BLaER1 treated with 17β-estradiol and CSF1 and Interleukin-3, amounts not matched to agents 10 nM and 100 nM (cell line): ENCODE results near the gene POU2F2.
A peak's percentile ranks its signal among the peaks of the same experiment; 100 is the strongest.

ENCODE experiments used
- H3K27ac ChIP-seq, 11 experiments: shearing (Covaris generic); formaldehyde crosslinking; 2 replicates each; pipeline ENCODE4 v1.8.1; 2022
- H3K27me3 ChIP-seq, 11 experiments: shearing (Covaris generic); formaldehyde crosslinking; 2 replicates each; pipeline ENCODE4 v1.8.1; 2022
- H3K36me3 ChIP-seq, 11 experiments: shearing (Covaris generic); formaldehyde crosslinking; 2 replicates each; pipeline ENCODE4 v1.8.1; 2022
- H3K4me1 ChIP-seq, 10 experiments: shearing (Covaris generic); formaldehyde crosslinking; 2 replicates each; pipeline ENCODE4 v1.8.1; 2022
- H3K4me2 ChIP-seq, 11 experiments: shearing (Covaris generic); formaldehyde crosslinking; 2 replicates each; pipeline ENCODE4 v1.8.1; 2022
- H3K4me3 ChIP-seq, 10 experiments: shearing (Covaris generic); formaldehyde crosslinking; 2 replicates each; pipeline ENCODE4 v1.8.1; 2022
- H3K9ac ChIP-seq, 11 experiments: shearing (Covaris generic); formaldehyde crosslinking; 2 replicates each; pipeline ENCODE4 v1.8.1; 2022
- H3K9me3 ChIP-seq, 11 experiments: shearing (Covaris generic); formaldehyde crosslinking; replicated peaks in 1 of 11; 2 replicates each; pipeline ENCODE4 v1.8.1; 2022
- H4K20me1 ChIP-seq, 11 experiments: shearing (Covaris generic); formaldehyde crosslinking; 2 replicates each; pipeline ENCODE4 v1.8.1; 2022
- Cebpa-rat ChIP-seq, 11 experiments: shearing (Covaris generic); IDR thresholded peaks; 2 replicates each; pipeline ENCODE4 v1.8.1; 2022

The POU2F2 gene

DNA sequence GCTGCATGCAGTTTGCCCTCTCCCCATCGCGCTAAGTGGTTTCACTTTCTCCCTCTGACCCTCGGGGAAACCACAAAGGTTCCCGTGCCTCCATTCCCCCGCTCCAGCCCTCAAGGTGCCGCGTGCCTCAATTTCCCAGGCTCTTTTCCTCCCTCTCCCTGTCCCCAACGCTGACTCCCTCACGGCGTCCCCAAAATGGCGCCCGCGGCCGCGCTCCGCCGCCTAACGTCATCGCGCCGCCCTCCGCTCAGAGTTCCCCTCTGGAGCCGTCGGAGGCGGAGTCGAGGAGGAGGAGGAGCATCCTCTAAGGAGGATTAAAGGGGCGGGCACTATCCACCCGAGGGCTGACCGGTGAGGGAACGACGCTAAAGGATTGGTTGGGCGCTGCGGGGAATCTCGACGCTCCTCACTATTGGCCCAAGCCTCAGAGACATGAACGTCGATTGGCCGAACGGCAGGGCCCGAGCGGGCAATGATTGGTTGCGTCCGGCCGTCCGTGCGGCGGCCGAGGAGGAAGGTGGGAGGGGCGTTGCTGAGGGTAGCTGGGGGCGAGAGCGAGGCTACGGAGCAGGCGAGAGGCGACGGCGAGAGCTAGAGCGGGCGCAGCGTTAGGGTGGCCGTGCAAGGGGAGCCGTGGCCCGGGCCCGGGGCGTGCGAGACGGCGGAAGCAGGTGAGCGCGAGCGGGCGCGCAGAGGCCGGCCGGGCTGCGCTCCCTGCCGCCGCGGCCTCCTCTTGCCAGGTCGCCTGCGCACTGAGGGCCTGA is 56.4 kb downstream of the POU2F2 start, which contains the start of gene ZNF574:
ZNF574 (plus strand) TSS at position 551 of the 764 bp plus-strand sequence. CDS start 2,441 bp downstream, outside the sequence.
- peak within 1 kb of the TSS; percentile 89 to 100 (median 99) for H3K4me2 ChIP-seq
- no peaks in the 10 kb centered on the region for H3K9me3 ChIP-seq
- H3K9ac ChIP-seq = peak within 1 kb of the TSS; percentile 87 to 95 (median 92)
- H3K4me3 ChIP-seq = peak within 1 kb of the TSS; percentile 69 to 94 (median 84)
- H3K4me1 ChIP-seq = peaks cover 36 to 58% (median 49%) of the 10 kb centered on the region in 10 experiments
- TF ChIP-seq Cebpa-rat (IDR thresholded peaks at IDR 0.05) = no peak
- peaks cover 42 to 48% (median 44%) of the 10 kb centered on the region in 11 experiments; a peak in 21 of 22 replicates for H4K20me1 ChIP-seq
- H3K36me3 ChIP-seq = peaks cover 28 to 34% (median 32%) of the 10 kb centered on the region in 11 experiments
- H3K27ac ChIP-seq = peak within 1 kb of the TSS; percentile 91 to 98 (median 96)
- H3K27me3 ChIP-seq = no peaks in the 10 kb centered on the region

DNA sequence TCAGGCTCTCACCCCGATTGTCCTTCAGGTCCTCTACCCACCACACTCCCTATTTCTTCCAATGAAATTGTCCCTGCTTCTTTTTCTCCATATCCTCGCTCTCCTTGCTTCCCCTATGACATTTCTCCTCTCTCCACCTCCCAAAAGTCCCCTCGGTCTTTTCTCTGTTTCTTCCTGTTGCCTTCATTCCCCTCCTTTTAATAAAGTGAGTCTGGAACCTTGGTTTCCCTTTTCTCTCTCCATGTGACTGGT is 57.0 kb downstream of the POU2F2 start:
- Histone ChIP-seq H3K4me3 (peak overlapping the region; percentile 68 to 94 (median 83)), H3K27me3 (no peaks in the 10 kb centered on the region), H3K9ac (peak overlapping the region; percentile 87 to 95 (median 91)), H3K9me3 (no peaks in the 10 kb centered on the region), H3K4me1 (peaks cover 41 to 58% (median 52%) of the 10 kb centered on the region in 10 experiments), H4K20me1 (peaks cover 37 to 43% (median 39%) of the 10 kb centered on the region in 11 experiments; a peak in 21 of 22 replicates), H3K4me2 (peak overlapping the region; percentile 85 to 95 (median 91)), H3K36me3 (peaks cover 23 to 29% (median 27%) of the 10 kb centered on the region in 11 experiments), H3K27ac (peak overlapping the region; percentile 91 to 98 (median 96))
- TF ChIP-seq Cebpa-rat (IDR thresholded peaks at IDR 0.05) = no peak

DNA sequence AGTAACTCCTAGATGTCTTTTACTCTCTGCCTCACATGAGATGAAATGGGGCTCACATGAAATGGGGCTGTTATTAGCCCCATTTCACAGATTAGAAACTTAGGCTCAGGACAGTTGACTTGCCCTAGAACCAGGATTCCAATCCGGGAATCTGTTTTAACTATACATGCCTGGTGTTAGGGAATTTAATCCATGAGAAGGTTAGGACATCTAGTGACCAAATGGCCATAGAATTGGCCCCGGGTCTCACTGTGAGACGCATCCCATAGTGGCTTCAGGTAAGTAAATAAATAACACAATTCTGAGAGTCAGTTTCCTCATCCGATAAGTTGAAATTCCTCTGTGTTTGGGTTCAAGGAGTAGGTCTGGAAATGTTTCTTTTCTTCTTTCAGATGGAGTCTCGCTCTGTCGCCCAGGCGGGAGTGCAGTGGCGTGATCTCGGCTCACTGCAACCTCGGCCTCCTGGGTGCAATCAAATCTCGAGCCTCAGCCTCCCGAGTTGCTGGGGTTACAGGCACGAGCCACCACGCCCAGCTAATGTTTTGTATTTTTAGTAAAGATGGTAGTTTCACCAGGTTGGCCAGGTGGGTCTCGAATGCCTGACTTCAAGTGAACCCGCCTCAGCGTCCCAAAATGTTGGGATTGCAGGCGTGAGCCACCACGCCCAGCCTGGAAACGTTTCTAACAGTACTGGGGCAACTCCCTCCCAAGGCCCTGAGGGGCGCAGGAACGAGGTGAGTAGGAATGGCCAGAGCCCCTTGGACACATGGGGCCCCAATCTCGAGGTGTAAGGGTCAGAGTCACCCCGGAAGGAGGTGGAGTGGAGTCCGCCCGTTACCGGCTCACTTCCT is 57.5 kb downstream of the POU2F2 start:
- H3K9ac ChIP-seq = peak overlapping the region; percentile 87 to 95 (median 91)
- H3K4me1 ChIP-seq = peaks cover 47 to 57% (median 55%) of the 10 kb centered on the region in 10 experiments
- H3K27ac ChIP-seq = peak overlapping the region; percentile 91 to 98 (median 96)

DNA sequence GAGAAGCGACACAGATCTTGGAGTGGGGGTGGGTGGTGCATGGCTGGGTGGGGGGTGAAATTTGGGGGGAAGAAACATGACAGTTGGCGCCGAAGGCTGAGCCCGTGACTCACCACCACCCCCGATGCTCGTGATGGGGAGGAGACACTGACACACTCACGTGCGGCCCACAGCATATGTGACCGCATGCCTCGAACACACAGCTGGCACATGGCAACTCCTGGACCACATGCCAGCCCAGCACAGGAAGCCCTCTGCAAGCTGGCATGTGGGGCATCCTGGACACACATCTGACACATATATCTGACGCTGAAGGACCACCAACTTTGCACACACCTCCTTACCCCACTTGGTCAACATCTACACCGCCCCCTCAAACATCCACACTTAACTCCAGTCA is 61.0 kb downstream of the POU2F2 start:
- Histone ChIP-seq H3K27ac (no peak overlapping the region), H3K9me3 (no peaks in the 10 kb centered on the region), H3K4me2 (peak overlapping the region in 9 of 11 experiments; percentile 12 to 98 (median 94); a peak in 10 of 22 replicates), H3K4me1 (peaks cover 50 to 63% (median 58%) of the 10 kb centered on the region in 10 experiments), H3K36me3 (no peaks in the 10 kb centered on the region), H3K27me3 (no peaks in the 10 kb centered on the region), H4K20me1 (peaks cover 0 to 25% (median 14%) of the 10 kb centered on the region in 11 experiments; a peak in 13 of 22 replicates), H3K9ac (no peak overlapping the region; a peak in 1 of 22 replicates), H3K4me3 (no peak overlapping the region)
- TF ChIP-seq Cebpa-rat (IDR thresholded peaks at IDR 0.05) = no peak

More for the DNA sequence above, 57.5 kb downstream of the POU2F2 start:
- peak overlapping the region; percentile 68 to 94 (median 83) for H3K4me3 ChIP-seq
- no peaks in the 10 kb centered on the region for H3K9me3 ChIP-seq
- peak overlapping the region; percentile 85 to 95 (median 91) for H3K4me2 ChIP-seq
- peaks cover 32 to 37% (median 34%) of the 10 kb centered on the region in 11 experiments; a peak in 21 of 22 replicates for H4K20me1 ChIP-seq
- H3K36me3 ChIP-seq = peaks cover 17 to 23% (median 22%) of the 10 kb centered on the region in 11 experiments
- TF ChIP-seq Cebpa-rat (IDR thresholded peaks at IDR 0.05) = no peak
- H3K27me3 ChIP-seq = no peaks in the 10 kb centered on the region

DNA sequence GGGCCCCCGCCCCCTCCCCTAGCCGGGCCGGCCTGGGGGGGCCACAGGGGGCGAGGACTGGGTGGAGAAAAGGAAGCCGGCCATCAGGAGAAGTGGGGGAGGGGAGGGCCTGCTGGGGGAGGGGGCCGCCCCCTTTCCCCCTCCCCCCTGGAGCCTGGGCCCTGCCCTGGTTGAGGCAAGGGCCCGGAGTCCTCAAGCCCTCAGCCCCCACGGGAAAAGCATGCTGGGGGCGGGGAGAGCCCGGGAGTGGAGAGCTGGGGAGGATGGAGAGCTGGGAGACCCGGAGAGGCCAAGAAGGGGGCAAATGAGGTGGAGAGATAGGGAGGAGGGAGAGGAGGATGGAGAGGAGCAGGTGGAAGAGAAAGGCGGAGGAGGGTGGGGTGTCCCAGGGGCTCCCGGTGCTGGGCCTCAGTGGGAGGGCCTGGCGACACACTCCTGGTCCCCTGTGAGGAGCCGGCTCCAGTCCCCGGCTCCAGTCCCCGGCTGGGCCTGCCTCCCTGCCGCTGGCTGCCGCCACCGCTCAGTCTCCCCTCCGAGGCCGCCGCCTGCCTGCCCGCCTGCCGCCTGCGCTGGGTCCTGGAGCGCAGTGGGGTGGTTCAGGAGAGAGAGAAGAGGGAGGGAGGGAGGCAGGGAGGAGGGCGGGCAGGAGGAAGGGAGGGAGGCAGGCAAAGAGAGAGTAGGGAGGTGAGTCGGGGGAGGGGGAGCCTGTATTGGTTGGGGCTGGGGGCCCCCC is 62.5 kb downstream of the POU2F2 start, which contains the start of gene GRIK5:
GRIK5 (minus strand) TSS at position 588 of the 733 bp plus-strand sequence. CDS start 4,436 bp downstream, outside the sequence.
- TF ChIP-seq Cebpa-rat (IDR thresholded peaks at IDR 0.05) = no peak
- H4K20me1 ChIP-seq = peaks cover 6 to 37% (median 21%) of the 10 kb centered on the region in 11 experiments; a peak in 15 of 22 replicates
- H3K4me2 ChIP-seq = peak within 1 kb of the TSS; percentile 86 to 98 (median 94)
- peak within 1 kb of the TSS; percentile 63 to 85 (median 77) for H3K27ac ChIP-seq
- peaks cover 47 to 70% (median 64%) of the 10 kb centered on the region in 10 experiments for H3K4me1 ChIP-seq
- no peaks in the 10 kb centered on the region for H3K27me3 ChIP-seq
- H3K9ac ChIP-seq = peak within 1 kb of the TSS; percentile 77 to 88 (median 82)
- peak within 1 kb of the TSS; percentile 61 to 78 (median 68) for H3K4me3 ChIP-seq
- no peaks in the 10 kb centered on the region for H3K9me3 ChIP-seq
- H3K36me3 ChIP-seq = peaks cover 9 to 12% (median 11%) of the 10 kb centered on the region in 11 experiments; a peak in 20 of 22 replicates

DNA sequence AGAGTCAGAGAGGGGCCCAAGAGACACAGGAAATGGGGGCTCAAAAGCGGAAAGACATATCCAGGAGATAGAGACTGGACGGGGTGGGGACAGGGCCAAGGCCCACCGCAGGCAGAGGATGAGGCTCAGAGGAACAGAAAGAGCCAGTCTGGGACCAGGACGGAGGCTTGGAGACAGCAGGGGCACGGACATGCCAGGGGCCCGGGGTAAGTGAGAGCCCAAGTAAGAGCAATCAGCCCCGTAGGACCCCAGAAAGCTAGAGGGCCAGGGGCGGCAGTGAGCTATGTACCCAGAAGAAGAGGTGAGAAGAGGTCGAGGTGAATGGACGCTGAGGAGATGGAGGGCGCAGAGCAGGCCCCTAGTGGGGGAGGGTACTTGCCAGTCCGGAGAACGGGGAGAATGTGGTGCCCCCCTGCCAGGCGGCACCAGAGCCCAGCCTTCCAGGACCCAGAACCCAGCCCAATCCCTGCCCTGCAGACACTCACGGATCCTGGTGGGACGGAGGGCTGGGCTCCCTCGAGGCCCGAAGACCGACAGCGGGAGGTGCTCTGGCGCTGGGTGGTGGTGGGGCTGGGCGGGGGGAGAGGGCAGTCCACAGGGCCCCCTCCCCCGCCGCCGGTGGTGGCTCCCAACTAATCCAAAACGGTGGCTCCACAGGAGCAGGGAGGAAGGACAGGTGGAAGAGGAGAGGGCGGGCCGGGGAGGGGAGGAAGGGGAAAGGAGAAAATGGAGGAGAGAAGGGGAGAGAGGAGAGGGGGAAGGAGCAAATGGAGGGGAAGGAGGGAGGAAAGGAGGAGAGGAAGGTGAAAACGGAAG is 63.3 kb downstream of the POU2F2 start:
- Histone ChIP-seq H3K4me2 (peak overlapping the region; percentile 86 to 98 (median 94)), H3K36me3 (peaks cover 17 to 20% (median 18%) of the 10 kb centered on the region in 11 experiments; a peak in 21 of 22 replicates), H3K27me3 (no peaks in the 10 kb centered on the region), H3K9me3 (no peaks in the 10 kb centered on the region), H3K4me3 (peak overlapping the region; percentile 61 to 78 (median 68)), H3K9ac (peak overlapping the region; percentile 77 to 88 (median 82)), H3K27ac (peak overlapping the region; percentile 19 to 85 (median 77); a peak in 20 of 22 replicates), H3K4me1 (peaks cover 40 to 70% (median 59%) of the 10 kb centered on the region in 10 experiments), H4K20me1 (peaks cover 6 to 45% (median 21%) of the 10 kb centered on the region in 11 experiments; a peak in 15 of 22 replicates)
- TF ChIP-seq Cebpa-rat (IDR thresholded peaks at IDR 0.05) = no peak

DNA sequence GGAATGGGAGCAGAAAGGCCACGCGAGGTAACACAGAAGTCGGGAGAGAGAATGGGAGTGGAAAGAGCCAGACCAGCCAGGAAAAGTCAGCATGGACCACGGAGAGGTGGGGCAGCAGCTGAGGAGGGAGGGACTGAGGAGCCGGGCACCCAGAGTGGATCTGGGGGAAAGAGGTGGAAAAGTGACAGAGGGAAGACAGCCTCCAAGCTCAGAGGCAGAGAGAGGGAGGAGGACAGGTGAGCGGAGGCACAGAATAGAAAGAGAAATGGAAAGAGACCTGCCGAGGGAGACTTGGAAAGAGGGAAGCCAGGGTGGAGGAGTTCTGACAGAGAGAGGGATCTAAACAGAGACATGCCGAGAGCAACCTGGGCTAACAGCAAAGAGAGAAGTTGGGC is 63.9 kb downstream of the POU2F2 start:
- peaks cover 22 to 26% (median 24%) of the 10 kb centered on the region in 11 experiments for H3K36me3 ChIP-seq
- no peaks in the 10 kb centered on the region for H3K27me3 ChIP-seq
- H4K20me1 ChIP-seq = peaks cover 6 to 51% (median 21%) of the 10 kb centered on the region in 11 experiments; a peak in 15 of 22 replicates
- peaks cover 40 to 74% (median 60%) of the 10 kb centered on the region in 10 experiments for H3K4me1 ChIP-seq
- TF ChIP-seq Cebpa-rat (IDR thresholded peaks at IDR 0.05) = no peak
- H3K9me3 ChIP-seq = no peaks in the 10 kb centered on the region
- H3K27ac ChIP-seq = peak overlapping the region in 10 of 11 experiments; percentile 54 to 85 (median 78); a peak in 15 of 22 replicates
- peak overlapping the region; percentile 77 to 88 (median 82); a peak in 21 of 22 replicates for H3K9ac ChIP-seq
- peak overlapping the region; percentile 86 to 98 (median 94) for H3K4me2 ChIP-seq
- peak overlapping the region; percentile 61 to 78 (median 68) for H3K4me3 ChIP-seq
